Hematopoietic multipotent progenitor cell treated with erythropoietin and hydrocortisone succinate and interleukin-3 and kit ligand, for 15 days (in vitro differentiated cells): ENCODE measurements around the gene C9orf57.
"Not testable (repeated sequence)": the region's sequence is repeated elsewhere in the genome, so short reads cannot be mapped to it uniquely, and the experiment has no call there.

Experiments
- DNase-seq: peaks from one replicate; pipeline ENCODE4 v3.0.0-alpha.2; 2015; ENCODE audit warnings: low spot score

The C9orf57 gene

GRCh38 chr9:72023596-72023995, 36.8 kb downstream of the C9orf57 start:
- DNase-seq, result no peak

- DNase-seq, result no peak
Observed at GRCh38 chr9:72022841-72023240, 37.6 kb downstream of the C9orf57 start.

GRCh38 chr9:72013292-72013760, 47.1 kb downstream of the C9orf57 start:
- no peak for DNase-seq

GRCh38 chr9:72012646-72013045, 47.8 kb downstream of the C9orf57 start:
- DNase-seq, result no peak

GRCh38 chr9:72007726-72008125, 52.7 kb downstream of the C9orf57 start:
- not testable (repeated sequence) for DNase-seq

- no peak for DNase-seq
Observed at GRCh38 chr9:72006501-72006900, 53.9 kb downstream of the C9orf57 start.

- DNase-seq, result no peak
Observed at GRCh38 chr9:72005451-72005850, 55.0 kb downstream of the C9orf57 start.
